WTC11 (cell line): ENCODE data around the gene BAZ2A.

Experiments used
- E2F1 ChIP-seq: sonication (generic); formaldehyde crosslinking; IDR thresholded peaks from 2 replicates; pipeline ENCODE4 v1.8.0; 2022; ENCODE audit warnings: mild to moderate bottlenecking, missing genetic modification reagents
- IRF2 ChIP-seq: sonication (generic); formaldehyde crosslinking; IDR thresholded peaks from 2 replicates; pipeline ENCODE4 v1.8.0; 2022; ENCODE audit warnings: low read depth, missing genetic modification reagents, borderline replicate concordance
- JUN ChIP-seq: sonication (generic); formaldehyde crosslinking; IDR thresholded peaks from 2 replicates; pipeline ENCODE4 v1.8.0; 2023; ENCODE audit warnings: mild to moderate bottlenecking, missing genetic modification reagents
- MYBL2 ChIP-seq: sonication (generic); formaldehyde crosslinking; IDR thresholded peaks from 2 replicates; pipeline ENCODE4 v1.8.1; 2023; ENCODE audit warnings: mild to moderate bottlenecking, moderate library complexity, missing genetic modification reagents
- RELA ChIP-seq: sonication (generic); formaldehyde crosslinking; IDR thresholded peaks from 2 replicates; pipeline ENCODE4 v1.8.1; 2022; ENCODE audit warnings: missing genetic modification reagents, mild to moderate bottlenecking, borderline replicate concordance
- SP1 ChIP-seq: sonication (generic); formaldehyde crosslinking; conservative IDR thresholded peaks from 2 replicates; pipeline ENCODE4 v1.8.1; 2022; ENCODE audit warnings: missing genetic modification reagents
- ZNF232 ChIP-seq: sonication (generic); formaldehyde crosslinking; IDR thresholded peaks from 2 replicates; pipeline ENCODE4 v1.8.0; 2022; ENCODE audit warnings: mild to moderate bottlenecking, missing genetic modification reagents
- ZNF416 ChIP-seq: fragments of 250-450 bp; sonication (Bioruptor Pico); IDR thresholded peaks from 2 replicates; pipeline ENCODE4 v1.9.0; 2021; ENCODE audit warnings: mild to moderate bottlenecking, inconsistent platforms
- TF ChIP-seq, protein P1 (sequence below): fragments of 200-600 bp; IDR thresholded peaks from 2 replicates; pipeline ENCODE4 v1.8.0; 2022; ENCODE audit warnings: antibody characterized with exemption
- TF ChIP-seq, protein P2 (sequence below): sonication (generic); formaldehyde crosslinking; conservative IDR thresholded peaks from 2 replicates; pipeline ENCODE4 v1.8.1; 2022; ENCODE audit warnings: mild to moderate bottlenecking, missing genetic modification reagents
- TF ChIP-seq, protein P3 (sequence below): sonication (generic); formaldehyde crosslinking; IDR thresholded peaks from 2 replicates; pipeline ENCODE4 v1.8.1; 2022; ENCODE audit warnings: missing genetic modification reagents, borderline replicate concordance
- TF ChIP-seq, protein P4 (sequence below): sonication (generic); formaldehyde crosslinking; IDR thresholded peaks from 2 replicates; pipeline ENCODE4 v1.8.0; 2022; ENCODE audit warnings: mild to moderate bottlenecking, missing genetic modification reagents

GRCh38 chr12:56670836-56671235 lies 40.7 kb upstream of the BAZ2A start:
- TF ChIP-seq, protein P1, sequence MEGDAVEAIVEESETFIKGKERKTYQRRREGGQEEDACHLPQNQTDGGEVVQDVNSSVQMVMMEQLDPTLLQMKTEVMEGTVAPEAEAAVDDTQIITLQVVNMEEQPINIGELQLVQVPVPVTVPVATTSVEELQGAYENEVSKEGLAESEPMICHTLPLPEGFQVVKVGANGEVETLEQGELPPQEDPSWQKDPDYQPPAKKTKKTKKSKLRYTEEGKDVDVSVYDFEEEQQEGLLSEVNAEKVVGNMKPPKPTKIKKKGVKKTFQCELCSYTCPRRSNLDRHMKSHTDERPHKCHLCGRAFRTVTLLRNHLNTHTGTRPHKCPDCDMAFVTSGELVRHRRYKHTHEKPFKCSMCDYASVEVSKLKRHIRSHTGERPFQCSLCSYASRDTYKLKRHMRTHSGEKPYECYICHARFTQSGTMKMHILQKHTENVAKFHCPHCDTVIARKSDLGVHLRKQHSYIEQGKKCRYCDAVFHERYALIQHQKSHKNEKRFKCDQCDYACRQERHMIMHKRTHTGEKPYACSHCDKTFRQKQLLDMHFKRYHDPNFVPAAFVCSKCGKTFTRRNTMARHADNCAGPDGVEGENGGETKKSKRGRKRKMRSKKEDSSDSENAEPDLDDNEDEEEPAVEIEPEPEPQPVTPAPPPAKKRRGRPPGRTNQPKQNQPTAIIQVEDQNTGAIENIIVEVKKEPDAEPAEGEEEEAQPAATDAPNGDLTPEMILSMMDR: no peak
- TF ChIP-seq ZNF416 (CRISPR knock-in tag) (no peak), E2F1 (no peak), IRF2 (no peak), RELA (CRISPR knock-in tag) (no peak), JUN (no peak), SP1 (CRISPR knock-in tag) (no peak), ZNF232 (CRISPR knock-in tag) (no peak), MYBL2 (CRISPR knock-in tag) (no peak)
- TF ChIP-seq, protein P2, sequence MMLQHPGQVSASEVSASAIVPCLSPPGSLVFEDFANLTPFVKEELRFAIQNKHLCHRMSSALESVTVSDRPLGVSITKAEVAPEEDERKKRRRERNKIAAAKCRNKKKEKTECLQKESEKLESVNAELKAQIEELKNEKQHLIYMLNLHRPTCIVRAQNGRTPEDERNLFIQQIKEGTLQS (CRISPR knock-in tag): no peak
- TF ChIP-seq, protein P3, sequence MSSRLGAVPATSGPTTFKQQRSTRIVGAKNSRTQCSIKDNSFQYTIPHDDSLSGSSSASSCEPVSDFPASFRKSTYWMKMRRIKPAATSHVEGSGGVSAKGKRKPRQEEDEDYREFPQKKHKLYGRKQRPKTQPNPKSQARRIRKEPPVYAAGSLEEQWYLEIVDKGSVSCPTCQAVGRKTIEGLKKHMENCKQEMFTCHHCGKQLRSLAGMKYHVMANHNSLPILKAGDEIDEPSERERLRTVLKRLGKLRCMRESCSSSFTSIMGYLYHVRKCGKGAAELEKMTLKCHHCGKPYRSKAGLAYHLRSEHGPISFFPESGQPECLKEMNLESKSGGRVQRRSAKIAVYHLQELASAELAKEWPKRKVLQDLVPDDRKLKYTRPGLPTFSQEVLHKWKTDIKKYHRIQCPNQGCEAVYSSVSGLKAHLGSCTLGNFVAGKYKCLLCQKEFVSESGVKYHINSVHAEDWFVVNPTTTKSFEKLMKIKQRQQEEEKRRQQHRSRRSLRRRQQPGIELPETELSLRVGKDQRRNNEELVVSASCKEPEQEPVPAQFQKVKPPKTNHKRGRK (CRISPR knock-in tag): no peak
- TF ChIP-seq, protein P4, sequence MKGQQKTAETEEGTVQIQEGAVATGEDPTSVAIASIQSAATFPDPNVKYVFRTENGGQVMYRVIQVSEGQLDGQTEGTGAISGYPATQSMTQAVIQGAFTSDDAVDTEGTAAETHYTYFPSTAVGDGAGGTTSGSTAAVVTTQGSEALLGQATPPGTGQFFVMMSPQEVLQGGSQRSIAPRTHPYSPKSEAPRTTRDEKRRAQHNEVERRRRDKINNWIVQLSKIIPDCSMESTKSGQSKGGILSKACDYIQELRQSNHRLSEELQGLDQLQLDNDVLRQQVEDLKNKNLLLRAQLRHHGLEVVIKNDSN: no peak
